ENCODE measurements around the gene VPS37D.

VPS37D gene

GRCh38 chr7:73669288-73669701, 1.7 kb downstream of the VPS37D start:
- Histone ChIP-seq H3K4me2 (ENCODE audit: low read depth, low read length) (no peak overlapping the region), H3K27ac (ENCODE audit: low read length) (no peak overlapping the region), H3K4me1 (ENCODE audit: low read length) (no peaks in the 10 kb centered on the region), H3K79me2 (ENCODE audit: low read length) (no peaks in the 10 kb centered on the region), H3K9me2 (replicated peaks; ENCODE audit: insufficient read depth, low read length) (no peaks in the 10 kb centered on the region), H2AFZ (ENCODE audit: low read length) (no peak overlapping the region), H3K27me3 (replicated peaks; ENCODE audit: insufficient read depth, low read length) (peaks cover 47% of the 10 kb centered on the region), H3F3A (ENCODE audit: insufficient read depth, low read length) (no peaks in the 10 kb centered on the region), H3K9ac (ENCODE audit: low read length) (no peak overlapping the region), H3K36me3 (replicated peaks; ENCODE audit: insufficient read depth, low read length) (no peaks in the 10 kb centered on the region), H3K4me3 (ENCODE audit: low read length) (no peak overlapping the region), H3K9me3 (replicated peaks; ENCODE audit: insufficient read depth, low read length) (no peaks in the 10 kb centered on the region), H4K20me1 (ENCODE audit: insufficient read depth, low read length) (no peaks in the 10 kb centered on the region)
- no peak for DNase-seq
- no peak for TF ChIP-seq EZH2phosphoT487 (IDR thresholded peaks at IDR 0.05; ENCODE audit: low read length)
- TF ChIP-seq, protein P1, sequence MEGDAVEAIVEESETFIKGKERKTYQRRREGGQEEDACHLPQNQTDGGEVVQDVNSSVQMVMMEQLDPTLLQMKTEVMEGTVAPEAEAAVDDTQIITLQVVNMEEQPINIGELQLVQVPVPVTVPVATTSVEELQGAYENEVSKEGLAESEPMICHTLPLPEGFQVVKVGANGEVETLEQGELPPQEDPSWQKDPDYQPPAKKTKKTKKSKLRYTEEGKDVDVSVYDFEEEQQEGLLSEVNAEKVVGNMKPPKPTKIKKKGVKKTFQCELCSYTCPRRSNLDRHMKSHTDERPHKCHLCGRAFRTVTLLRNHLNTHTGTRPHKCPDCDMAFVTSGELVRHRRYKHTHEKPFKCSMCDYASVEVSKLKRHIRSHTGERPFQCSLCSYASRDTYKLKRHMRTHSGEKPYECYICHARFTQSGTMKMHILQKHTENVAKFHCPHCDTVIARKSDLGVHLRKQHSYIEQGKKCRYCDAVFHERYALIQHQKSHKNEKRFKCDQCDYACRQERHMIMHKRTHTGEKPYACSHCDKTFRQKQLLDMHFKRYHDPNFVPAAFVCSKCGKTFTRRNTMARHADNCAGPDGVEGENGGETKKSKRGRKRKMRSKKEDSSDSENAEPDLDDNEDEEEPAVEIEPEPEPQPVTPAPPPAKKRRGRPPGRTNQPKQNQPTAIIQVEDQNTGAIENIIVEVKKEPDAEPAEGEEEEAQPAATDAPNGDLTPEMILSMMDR (IDR thresholded peaks at IDR 0.05; ENCODE audit: low read length), result no peak
- TF ChIP-seq EZH2 (optimal IDR thresholded peaks at IDR 0.05; ENCODE audit: low read depth, low read length), result no peak

GRCh38 chr7:73669858-73670385, 2.3 kb downstream of the VPS37D start:
- Histone ChIP-seq H4K20me1 (ENCODE audit: insufficient read depth, low read length) (no peaks in the 10 kb centered on the region), H3K4me3 (ENCODE audit: low read length) (no peak overlapping the region), H3K4me2 (ENCODE audit: low read depth, low read length) (no peak overlapping the region), H3K9ac (ENCODE audit: low read length) (no peak overlapping the region), H3K79me2 (ENCODE audit: low read length) (no peaks in the 10 kb centered on the region), H3K27me3 (replicated peaks; ENCODE audit: insufficient read depth, low read length) (peaks cover 49% of the 10 kb centered on the region), H3K27ac (ENCODE audit: low read length) (no peak overlapping the region), H3K9me3 (replicated peaks; ENCODE audit: insufficient read depth, low read length) (no peaks in the 10 kb centered on the region), H3K4me1 (ENCODE audit: low read length) (no peaks in the 10 kb centered on the region), H3K9me2 (replicated peaks; ENCODE audit: insufficient read depth, low read length) (no peaks in the 10 kb centered on the region), H3F3A (ENCODE audit: insufficient read depth, low read length) (no peaks in the 10 kb centered on the region), H3K36me3 (replicated peaks; ENCODE audit: insufficient read depth, low read length) (no peaks in the 10 kb centered on the region), H2AFZ (ENCODE audit: low read length) (no peak overlapping the region)
- TF ChIP-seq, protein P1 (IDR thresholded peaks at IDR 0.05; ENCODE audit: low read length), result no peak
- TF ChIP-seq EZH2phosphoT487 (IDR thresholded peaks at IDR 0.05; ENCODE audit: low read length), result no peak
- no peak for TF ChIP-seq EZH2 (optimal IDR thresholded peaks at IDR 0.05; ENCODE audit: low read depth, low read length)
- DNase-seq, result no peak

DNA sequence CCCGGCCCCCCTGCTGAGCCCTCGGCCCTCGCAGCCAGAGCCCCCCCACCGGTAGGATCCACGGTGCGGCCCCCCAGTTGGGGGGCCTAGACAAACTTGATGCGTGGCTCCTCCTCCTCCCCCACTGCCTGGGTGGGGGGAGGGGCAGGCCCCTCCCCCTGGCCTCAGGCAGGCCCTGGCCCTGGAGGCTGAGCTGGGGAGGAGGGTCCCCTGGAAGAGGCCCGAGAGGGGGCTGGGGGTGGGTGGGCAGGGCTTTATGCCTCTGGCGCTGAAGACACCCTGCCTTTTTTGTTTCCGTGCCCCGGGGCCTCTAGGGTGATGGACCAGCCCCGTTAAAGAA, 3.7 kb downstream of the VPS37D start:
- H3K27ac ChIP-seq (ENCODE audit: low read length), result no peak overlapping the region
- no peak overlapping the region for H3K9ac ChIP-seq (ENCODE audit: low read length)
- no peaks in the 10 kb centered on the region for H4K20me1 ChIP-seq (ENCODE audit: insufficient read depth, low read length)
- H3K36me3 ChIP-seq (replicated peaks; ENCODE audit: insufficient read depth, low read length), result no peaks in the 10 kb centered on the region
- H3K27me3 ChIP-seq (replicated peaks; ENCODE audit: insufficient read depth, low read length), result peaks cover 45% of the 10 kb centered on the region
- H3K4me3 ChIP-seq (ENCODE audit: low read length), result no peak overlapping the region
- H3K79me2 ChIP-seq (ENCODE audit: low read length), result no peaks in the 10 kb centered on the region
- H3F3A ChIP-seq (ENCODE audit: insufficient read depth, low read length), result no peaks in the 10 kb centered on the region
- DNase-seq, result no peak
- H3K4me2 ChIP-seq (ENCODE audit: low read depth, low read length), result no peak overlapping the region
- no peak for TF ChIP-seq EZH2 (optimal IDR thresholded peaks at IDR 0.05; ENCODE audit: low read depth, low read length)
- TF ChIP-seq, protein P1 (IDR thresholded peaks at IDR 0.05; ENCODE audit: low read length), result no peak
- TF ChIP-seq EZH2phosphoT487 (IDR thresholded peaks at IDR 0.05; ENCODE audit: low read length), result no peak
- no peaks in the 10 kb centered on the region for H3K9me2 ChIP-seq (replicated peaks; ENCODE audit: insufficient read depth, low read length)
- no peaks in the 10 kb centered on the region for H3K9me3 ChIP-seq (replicated peaks; ENCODE audit: insufficient read depth, low read length)
- no peaks in the 10 kb centered on the region for H3K4me1 ChIP-seq (ENCODE audit: low read length)
- no peak overlapping the region for H2AFZ ChIP-seq (ENCODE audit: low read length)
